ENCODE data around the gene RESP18. TPM values are rescaled to one million over a fixed set of nuclear protein-coding genes. Genes with fewer than 3 reads are reported as not detected.

RESP18 gene
- total and polyA plus RNA-seq, 7 donors: not detected

- H3K36me3 ChIP-seq: no peaks in the 10 kb centered on the region
- DNase-seq: no peak
- peaks cover 0 to 2% (median 1%) of the 10 kb centered on the region in 4 donors for H3K9me3 ChIP-seq
- 18 to 32% methylated on average over 39 of the region's 39 CpGs for WGBS, 2 donors
- H3K4me3 ChIP-seq: no peak overlapping the region
- TF ChIP-seq EP300 (IDR thresholded peaks at IDR 0.05): no peak
- no peak for TF ChIP-seq POLR2A (IDR thresholded peaks at IDR 0.05)
- TF ChIP-seq POLR2AphosphoS5 (IDR thresholded peaks at IDR 0.05): no peak
- TF ChIP-seq CTCF (IDR thresholded peaks at IDR 0.05): no peak
- no peaks in the 10 kb centered on the region for H3K4me1 ChIP-seq
- intact Hi-C loops (cut with DNase I): no loop called here
- H3K27me3 ChIP-seq: peaks cover 8 to 34% (median 21%) of the 10 kb centered on the region in 3 donors
- no peak overlapping the region for H3K27ac ChIP-seq
Observed at GRCh38 chr2:219331560-219332213, 857 bp downstream of the RESP18 start.

GRCh38 chr2:219327719-219328118, 4.8 kb downstream of the RESP18 start:
- intact Hi-C loops (cut with DNase I): no loop called here
- TF ChIP-seq EP300 (IDR thresholded peaks at IDR 0.05): no peak
- no peak for TF ChIP-seq CTCF (IDR thresholded peaks at IDR 0.05)
- WGBS, 2 donors: 48 to 61% methylated on average over 2 of the region's 2 CpGs
- no peak for DNase-seq
- Histone ChIP-seq H3K4me3 (no peak overlapping the region), H3K4me1 (no peaks in the 10 kb centered on the region), H3K36me3 (no peaks in the 10 kb centered on the region), H3K9me3 (peaks cover 0 to 2% (median 0%) of the 10 kb centered on the region in 4 donors), H3K27ac (no peak overlapping the region), H3K27me3 (peaks cover 8 to 33% (median 15%) of the 10 kb centered on the region in 3 donors)

- WGBS, 2 donors: 63 to 72% methylated on average over 9 of the region's 9 CpGs
- H3K9me3 ChIP-seq: peaks cover 0 to 2% (median 0%) of the 10 kb centered on the region in 4 donors
- peaks cover 0 to 17% (median 0%) of the 10 kb centered on the region in 3 donors for H3K27me3 ChIP-seq
- no peaks in the 10 kb centered on the region for H3K36me3 ChIP-seq
- intact Hi-C loops (cut with DNase I): no loop called here
- H3K4me1 ChIP-seq: no peaks in the 10 kb centered on the region
- no peak overlapping the region for H3K27ac ChIP-seq
- TF ChIP-seq POLR2A (IDR thresholded peaks at IDR 0.05) (no peak), CTCF (IDR thresholded peaks at IDR 0.05) (no peak), EP300 (IDR thresholded peaks at IDR 0.05) (no peak), POLR2AphosphoS5 (IDR thresholded peaks at IDR 0.05) (no peak)
- no peak for DNase-seq
- H3K4me3 ChIP-seq: no peak overlapping the region
Observed at GRCh38 chr2:219325657-219326315, 6.8 kb downstream of the RESP18 start.

GRCh38 chr2:219325136-219325535, 7.4 kb downstream of the RESP18 start:
- DNase-seq: no peak
- WGBS, 2 donors: 79 to 89% methylated on average over 4 of the region's 4 CpGs
- H3K9me3 ChIP-seq: peaks cover 0 to 2% (median 0%) of the 10 kb centered on the region in 4 donors
- no peak overlapping the region for H3K4me3 ChIP-seq
- no peak for TF ChIP-seq POLR2A (IDR thresholded peaks at IDR 0.05)
- TF ChIP-seq CTCF (IDR thresholded peaks at IDR 0.05): no peak
- TF ChIP-seq POLR2AphosphoS5 (IDR thresholded peaks at IDR 0.05): no peak
- no peak for TF ChIP-seq EP300 (IDR thresholded peaks at IDR 0.05)
- H3K27ac ChIP-seq: no peak overlapping the region
- H3K4me1 ChIP-seq: no peaks in the 10 kb centered on the region
- intact Hi-C loops (cut with DNase I): no loop called here
- H3K36me3 ChIP-seq: no peaks in the 10 kb centered on the region
- peaks cover 0 to 14% (median 0%) of the 10 kb centered on the region in 3 donors for H3K27me3 ChIP-seq

Measured in sigmoid colon (tissue), 7 donors.